GM19328 (cell line): Measurements from ENCODE around the gene DOCK2.
"Not testable (repeated sequence)": the region's sequence is repeated elsewhere in the genome, so short reads cannot be mapped to it uniquely, and the experiment has no call there.

Source experiments
- ATAC-seq: cut with Tn5 transposase; IDR thresholded peaks from one replicate; pipeline ENCODE4 v1.9.1; 2021; ENCODE audit warnings: mild to moderate bottlenecking, moderate library complexity; ENCODE audit not compliant: unreplicated experiment

Gene DOCK2

DNA sequence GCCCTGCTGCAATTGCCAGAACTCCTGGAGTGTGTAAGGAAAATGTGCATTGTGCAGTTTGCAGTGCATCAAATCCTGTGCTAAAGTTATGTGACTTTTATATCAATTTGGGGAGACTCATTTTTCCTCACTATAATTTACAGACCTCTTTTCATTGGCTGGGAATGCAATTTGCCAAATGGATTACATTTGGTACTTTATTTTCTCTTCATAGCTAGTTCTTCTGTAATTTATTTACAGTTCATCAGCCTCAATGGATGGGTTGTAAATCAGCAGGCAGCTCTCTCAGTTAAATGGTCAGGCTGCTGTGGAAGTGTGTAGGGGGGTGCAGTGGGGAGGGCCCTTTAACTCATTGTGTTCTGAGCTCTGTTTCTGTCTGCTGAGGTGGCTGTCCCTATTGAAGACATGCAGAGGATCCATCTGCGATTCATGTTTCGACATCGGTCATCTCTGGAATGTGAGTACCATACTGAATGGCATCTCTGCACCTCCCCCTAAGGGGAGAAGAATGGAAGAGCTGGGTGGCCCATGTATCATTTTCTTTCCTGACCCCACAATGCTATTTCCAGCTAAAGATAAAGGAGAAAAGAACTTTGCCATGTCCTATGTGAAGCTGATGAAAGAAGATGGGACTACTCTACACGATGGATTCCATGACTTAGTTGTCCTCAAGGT lies 74.6 kb downstream of the DOCK2 start:
- ATAC-seq = no peak

DNA sequence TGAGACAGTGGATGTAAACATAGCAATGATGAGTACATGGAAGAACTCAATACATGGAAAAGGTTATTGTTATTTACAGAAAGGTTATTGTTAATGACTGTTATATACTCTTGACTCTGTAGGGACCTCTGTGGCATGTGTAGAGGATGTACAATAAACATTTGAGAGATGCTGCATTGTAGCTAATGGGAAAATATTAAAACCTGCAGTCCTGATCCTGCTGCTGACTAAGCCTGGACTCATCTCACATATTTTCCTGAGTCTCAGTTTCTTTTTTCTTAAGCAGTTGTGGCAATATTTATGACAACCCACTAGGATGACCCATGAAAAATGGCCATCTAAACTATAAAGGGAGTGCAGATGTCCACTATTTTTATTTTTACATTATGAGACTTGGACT lies 75.4 kb downstream of the DOCK2 start:
- ATAC-seq = no peak

DNA sequence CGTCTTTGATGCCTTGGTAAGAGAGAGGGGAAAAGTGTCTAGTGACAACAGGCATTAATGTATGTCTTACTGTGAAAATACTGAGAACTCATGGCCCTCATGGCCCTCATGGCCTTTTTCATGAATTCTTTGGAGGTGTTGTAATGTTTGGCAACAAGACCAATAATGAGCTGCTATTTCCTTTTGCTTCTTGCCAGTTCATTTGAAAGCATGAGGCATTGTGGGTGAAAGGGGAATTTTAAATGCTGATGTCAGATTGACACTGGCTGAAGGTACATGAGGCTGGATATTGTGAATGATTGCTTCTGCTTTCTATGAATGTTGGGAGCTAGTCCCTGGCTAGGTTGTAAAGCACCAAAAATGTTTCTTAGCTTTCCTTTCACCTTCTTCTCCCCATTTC lies 79.2 kb downstream of the DOCK2 start:
- ATAC-seq = no peak

DNA sequence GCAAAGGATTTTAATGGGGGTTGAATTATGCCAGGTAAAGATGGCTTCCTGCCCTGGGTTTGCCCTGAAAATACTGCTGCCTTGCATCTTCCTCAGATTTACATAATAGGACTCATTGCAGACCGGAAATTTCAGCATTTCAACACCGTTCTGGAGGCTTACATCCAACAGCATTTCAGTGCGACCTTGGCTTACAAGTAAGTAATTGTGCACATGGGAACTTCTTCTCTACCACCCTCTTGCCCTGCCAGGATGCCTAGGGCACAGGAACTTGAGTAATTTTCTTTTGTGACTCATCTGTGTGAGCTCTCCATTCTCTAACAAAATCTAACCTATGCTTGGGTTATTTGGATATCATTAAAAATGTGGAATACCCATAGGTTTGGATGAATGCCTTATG lies 80.2 kb downstream of the DOCK2 start:
- no peak for ATAC-seq

DNA sequence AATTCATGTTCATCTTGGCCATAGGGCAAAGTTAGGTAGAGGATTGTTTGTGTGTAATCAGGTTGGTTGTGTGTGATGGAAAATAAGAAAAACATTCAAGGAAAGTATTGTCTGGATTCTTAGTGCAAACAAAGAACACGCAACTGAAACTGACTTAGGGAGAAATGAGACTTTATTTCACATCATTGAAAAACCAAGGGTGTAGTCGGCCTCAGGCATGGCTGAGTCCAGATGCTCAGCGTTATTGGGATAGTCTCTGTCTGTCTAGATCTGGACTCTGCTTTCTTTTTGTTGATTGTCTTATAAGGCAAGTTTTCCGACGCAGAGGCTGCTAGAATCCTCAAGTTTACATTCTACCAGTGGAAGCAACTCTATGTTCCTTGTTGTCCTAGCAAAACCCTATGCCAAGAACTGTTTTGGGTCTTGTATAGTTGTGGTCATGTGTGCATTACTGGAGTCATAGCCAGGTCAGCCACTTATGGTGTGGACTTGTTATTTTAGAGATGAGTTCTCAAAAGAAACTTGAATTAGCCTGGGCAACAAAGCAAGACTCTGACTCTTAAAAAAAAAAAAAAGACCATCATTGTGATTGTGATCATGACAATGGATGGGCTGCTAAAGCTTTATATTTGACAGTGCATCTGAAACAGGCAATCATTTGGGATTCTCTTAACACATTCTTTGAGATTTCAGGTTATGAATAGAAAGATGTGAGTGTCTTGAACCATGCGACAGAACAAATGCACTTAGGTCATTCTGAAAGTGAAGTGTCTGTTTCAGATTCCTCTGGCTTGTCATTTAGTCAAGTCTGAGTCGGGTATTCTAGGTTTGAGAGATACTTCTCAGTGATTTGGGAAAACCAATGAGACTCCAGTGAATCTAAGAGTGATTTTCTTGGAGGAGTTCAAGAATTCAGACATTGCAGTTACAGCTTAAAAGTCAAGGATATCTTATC lies 82.6 kb downstream of the DOCK2 start:
- ATAC-seq = peak; percentile 59

DNA sequence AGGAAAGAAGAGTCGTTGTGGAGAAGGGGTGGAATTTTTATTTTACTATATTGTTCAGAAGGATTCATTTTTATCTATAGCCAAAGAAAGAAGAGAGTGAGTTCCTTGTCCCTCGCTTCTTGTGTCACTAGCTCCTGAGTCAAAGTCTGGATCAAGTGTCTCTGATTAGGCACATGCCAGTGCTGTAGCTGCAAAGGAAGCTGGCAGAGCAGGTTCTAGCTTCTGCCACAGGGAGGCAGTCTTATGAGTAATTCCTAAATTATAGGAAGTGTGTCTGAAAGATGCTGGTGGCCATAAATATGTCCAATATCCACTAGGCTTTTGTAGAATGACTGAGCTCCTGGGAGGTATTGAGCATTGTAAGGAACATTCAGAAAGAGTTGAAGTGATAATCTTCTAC lies 84.7 kb downstream of the DOCK2 start:
- ATAC-seq = no peak

DNA sequence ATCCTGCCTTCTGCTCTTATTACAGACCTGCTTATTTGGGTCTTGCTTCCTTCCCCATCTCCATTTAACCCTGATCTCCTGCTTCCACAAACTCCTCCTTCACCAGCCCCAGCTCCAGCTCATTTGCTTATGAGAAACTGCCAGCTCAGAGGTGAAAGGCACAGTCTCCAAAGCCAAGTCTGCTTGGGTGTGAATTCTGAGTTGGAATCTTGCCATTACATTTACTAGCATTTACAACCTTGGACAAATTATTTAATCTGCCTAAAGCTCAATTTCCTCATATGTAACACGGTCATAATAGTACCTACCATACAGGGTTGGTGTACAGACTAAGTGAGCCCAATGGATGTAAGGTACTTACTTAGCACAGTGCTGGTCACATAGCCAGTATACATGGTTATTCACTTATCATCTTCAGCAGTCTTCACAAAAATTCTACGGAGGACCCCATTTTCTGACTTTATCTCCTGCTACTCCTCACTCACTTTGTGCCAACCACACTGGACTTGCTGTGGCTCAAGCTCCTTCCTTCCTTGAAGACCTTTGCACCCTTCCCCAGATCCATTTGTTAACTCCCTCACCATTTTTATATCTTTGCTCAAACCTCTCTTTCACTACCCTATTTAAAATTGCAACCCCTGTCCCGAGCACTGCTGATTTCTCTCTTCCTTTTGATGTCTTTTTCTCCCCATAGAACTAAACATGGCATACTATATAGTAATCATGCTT lies 86.2 kb downstream of the DOCK2 start:
- no peak for ATAC-seq

DNA sequence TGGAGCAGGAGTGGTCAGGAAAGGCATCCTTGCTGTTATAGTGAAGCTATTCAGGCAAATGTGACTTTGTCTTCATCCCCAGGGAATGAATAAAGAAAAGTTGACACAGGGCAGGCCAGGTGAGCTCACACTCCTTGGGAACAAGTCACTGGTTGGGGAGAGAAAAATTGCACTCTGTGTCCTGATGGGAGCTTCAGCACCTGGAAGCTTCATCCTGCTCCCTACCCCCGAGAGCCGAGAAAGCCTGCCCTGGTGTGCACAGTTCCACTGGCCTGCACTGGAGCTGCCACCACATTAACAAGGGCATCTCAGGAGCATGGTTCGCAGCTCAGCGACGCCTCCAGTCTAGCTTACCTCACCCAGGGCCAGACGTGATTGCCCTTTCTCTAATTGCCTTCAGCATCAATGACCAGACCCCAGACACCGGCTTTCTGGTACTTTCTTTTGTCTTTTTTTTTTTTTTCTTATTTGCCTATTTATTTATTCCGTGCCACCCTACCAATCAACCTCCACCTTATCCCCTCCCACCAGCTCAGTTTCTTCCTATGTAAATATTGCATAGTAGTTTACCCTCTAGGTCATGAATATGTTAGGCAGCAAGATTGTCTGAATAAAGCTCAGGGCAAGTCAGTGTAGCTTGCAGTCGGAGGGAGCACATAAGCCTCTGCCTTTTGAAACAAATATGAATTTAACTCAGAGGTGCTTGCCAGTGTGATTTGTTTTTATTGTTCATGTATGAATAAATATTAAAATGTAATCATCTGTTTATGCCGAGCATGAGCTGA lies 87.4 kb downstream of the DOCK2 start:
- no peak for ATAC-seq

DNA sequence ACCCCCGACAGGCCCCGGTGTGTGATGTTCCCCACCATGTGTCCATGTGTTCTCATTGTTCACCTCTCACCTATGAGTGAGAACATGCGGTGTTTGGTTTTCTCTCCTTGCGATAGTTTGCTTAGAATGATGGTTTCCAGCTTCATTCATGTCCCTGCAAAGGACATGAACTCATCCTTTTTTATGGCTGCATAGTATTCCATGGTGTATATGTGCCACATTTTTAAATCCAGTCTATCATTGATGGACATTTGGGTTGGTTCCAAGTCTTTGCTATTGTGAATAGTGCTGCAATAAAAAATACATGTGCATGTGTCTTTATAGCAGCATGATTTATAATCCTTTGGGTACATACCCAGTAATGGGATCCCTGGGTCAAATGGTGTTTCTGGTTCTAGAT lies 88.6 kb downstream of the DOCK2 start:
- not testable (repeated sequence) for ATAC-seq

DNA sequence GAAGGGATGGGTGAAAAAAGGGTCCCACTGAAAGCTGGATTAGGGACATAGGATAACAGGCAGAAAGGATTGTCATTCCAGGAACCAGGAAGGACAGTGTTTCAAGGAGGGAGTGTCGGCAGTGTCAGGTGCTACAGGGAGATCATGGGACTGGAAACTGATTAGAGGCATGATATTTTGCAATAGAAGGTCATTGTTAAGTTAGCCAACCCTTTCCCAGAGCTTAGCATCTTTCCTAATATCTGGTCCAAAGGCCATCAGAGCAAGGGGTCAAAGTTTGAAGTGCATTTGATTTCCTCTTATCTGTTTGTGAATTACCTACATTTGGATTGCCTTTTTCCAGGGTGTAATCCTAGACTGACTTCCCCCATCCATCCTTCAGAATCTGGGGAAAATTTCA lies 91.3 kb downstream of the DOCK2 start:
- ATAC-seq = no peak

DNA sequence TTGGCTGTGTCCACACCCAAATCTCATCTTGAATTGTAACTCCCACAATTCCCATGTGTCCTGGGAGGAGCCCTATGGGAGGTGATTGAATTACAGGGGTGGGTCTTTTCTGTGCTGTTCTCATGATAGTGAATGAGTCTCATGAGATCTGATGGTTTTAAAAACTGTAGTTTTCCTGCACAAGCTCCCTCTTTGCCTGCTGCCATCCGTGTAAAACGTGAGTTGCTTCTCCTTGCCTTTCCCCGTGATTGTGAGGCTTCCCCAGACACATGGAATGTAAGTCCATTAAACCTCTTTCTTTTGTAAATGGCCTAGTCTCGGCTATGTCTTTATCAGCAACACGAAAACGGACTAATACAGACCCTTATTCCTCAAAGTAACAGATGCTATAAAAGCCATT lies 94.1 kb downstream of the DOCK2 start:
- ATAC-seq = no peak

DNA sequence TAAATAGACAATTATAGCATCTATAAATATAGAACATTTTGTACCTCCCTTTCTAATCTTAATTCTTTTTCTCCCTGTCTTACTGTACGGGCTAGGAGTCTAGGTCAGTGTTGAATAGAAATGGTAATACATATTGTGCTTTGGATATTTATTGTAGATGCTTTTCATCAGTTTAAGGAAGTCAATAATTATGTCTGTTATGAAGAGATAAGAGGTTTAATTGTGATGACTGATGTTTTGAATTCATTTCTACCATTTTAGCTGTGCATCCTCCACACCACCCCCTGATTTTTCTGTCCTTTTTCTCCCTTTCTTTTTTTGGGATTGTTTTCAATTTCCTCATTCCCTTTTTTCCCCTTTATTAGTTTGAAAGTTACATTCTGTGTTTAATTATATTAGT lies 95.8 kb downstream of the DOCK2 start:
- ATAC-seq = no peak

DNA sequence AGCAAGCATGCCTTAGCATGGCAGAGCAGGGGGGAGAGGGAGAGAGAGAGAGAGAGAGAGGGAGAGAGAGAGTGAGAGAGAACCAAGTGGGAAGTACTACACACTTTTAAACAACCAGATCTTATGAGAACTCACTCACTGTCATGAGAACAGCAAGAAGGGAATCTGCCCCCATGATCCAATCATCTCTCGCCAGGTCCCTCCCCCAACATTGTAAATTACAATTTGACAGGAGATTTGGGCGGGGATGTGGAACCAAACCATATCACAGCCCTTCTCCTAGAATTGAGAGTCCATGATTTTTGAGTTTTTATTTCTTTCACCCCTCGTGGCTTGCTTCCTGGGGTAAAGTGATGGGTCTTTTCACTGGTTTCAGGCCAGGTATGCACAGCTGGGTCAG lies 98.8 kb downstream of the DOCK2 start:
- ATAC-seq = no peak

DNA sequence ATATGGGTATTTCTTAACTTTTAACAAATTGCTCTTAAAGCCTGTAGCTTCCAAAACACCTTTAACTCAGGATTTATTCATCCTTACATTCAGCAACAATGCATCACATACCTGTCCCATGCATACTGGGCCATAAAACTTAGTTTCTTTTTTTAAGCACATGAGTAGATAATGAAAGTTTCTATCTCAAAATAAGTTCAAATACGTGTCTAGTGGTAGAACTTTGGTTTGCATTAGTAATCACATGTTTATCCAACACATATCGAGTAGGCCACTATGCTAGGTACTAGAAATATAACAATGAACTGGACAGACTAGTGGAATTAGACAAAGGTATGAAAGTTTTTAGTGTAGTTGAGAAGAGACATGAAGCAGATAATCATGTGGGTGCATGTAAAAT lies 99.6 kb downstream of the DOCK2 start:
- no peak for ATAC-seq

DNA sequence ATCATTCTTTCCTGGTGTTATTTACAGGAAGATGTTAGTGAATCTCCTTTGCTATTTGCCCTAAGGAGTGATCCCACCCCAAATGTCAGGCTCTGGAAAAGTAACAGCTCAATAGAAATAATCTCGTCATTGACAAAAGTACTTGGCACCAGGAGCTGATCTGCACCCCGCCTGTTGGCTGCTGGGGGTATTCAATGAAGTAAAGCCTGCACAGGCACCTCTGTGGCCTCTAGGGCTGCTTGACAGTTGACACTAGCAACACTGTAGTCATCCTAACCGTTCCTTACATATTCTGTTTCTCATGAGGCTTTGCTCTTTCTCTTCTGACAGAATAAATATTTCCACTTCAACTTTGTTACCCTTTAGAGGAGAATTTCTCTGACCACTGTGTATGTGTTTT lies 103.4 kb downstream of the DOCK2 start:
- ATAC-seq = no peak

DNA sequence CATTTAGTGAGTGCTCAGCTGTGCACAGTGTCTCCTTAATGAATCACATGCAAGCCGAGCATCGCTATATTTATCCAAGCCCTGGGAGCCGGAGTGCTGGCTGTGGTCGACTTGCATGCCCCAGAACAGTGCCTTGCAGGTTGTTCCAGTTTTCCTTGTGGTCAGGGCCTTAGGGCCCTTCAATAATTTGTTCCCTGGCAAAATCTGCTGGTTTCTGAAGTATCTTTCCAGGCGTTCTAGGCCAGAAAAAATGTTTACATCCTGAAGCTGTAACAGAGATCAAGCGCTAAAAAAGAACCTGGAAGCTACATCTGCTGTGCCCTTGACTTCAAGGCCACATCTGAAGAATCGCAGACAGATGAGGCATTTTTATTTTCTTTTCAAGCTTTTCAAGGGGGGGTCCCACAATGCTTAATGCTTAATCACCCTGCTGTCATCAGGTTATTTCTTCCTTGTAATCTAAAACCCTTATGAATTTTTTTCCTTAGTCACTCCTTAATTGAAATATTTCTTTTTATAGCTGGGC lies 105.8 kb downstream of the DOCK2 start:
- ATAC-seq = no peak

DNA sequence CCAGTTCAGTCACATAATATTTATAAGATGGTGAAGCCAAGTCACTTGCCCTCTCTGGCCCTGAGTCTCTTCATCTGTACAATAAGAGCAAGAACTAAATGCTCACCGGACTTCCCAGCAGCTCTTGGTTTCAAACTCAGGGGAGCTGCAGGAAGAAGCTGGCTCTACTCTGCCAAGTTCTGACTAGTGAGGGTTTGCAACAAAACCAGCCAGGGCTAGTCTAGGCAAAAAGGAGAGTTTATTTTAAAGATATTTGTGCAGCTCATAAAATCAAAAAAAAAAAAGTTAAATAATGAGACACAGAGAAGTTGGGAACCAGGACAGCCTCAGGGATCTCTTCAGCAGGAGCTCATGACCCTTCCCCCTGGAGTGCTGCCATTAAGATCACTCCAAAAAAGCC lies 107.3 kb downstream of the DOCK2 start:
- no peak for ATAC-seq

DNA sequence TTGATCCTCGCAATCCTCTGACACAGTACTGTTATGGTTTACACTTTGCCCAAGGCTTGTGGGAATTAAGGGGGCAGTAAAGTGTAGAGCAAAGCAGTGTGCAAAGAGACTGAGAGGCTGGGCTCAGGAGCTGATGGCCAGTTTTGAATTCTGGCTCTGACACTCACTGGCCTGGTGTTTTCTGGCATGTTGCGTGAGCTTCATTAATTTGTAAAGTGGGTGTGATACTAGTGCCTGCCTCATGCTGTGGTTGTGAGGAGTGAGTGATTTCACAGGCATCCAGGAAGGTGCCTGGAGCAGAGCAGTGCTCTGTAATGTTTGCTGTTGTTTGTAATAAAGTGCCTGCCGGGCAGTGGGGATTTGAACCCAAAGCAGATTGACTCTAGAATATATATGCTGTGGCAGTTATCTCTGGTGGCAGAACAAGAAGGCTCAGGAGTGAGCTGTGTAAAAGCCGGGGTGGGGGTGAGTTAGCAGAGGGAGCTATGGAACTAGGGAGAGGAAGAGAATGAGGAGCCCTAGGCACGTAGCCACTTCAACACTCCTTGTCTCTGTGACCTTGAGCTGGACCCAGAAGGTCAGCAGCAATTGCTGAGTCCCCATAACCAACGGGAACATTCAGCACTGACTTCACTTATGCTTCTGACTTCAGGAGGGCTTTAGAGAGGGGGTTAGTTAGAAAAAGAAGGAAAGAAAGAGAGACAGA lies 108.5 kb downstream of the DOCK2 start:
- ATAC-seq = no peak

DNA sequence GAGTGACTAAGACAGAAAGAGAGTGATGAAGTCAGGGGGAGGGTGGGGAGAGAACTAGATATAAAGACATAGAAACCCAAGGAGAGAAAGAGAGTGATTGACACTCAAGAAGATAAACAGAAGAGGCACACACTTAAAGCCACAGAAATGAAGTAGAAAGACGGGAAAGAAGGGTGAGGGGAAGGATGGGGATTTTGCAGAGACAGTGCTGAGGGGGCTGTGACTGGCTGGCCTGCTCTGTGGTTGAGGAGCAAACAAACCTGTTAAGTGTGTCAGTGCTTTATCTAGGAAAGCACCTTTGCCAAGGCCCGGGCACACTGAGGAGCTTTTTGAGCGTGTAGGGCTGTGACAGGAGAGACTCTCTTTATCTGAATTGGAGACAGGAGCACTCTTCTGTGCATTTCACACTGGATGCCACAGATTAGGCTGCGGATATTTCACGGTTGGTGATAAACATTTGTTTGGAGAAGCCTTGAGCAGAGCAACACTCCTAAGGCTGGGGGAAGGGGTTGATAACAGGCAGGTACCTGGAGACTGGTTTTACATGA lies 109.1 kb downstream of the DOCK2 start:
- ATAC-seq = no peak

DNA sequence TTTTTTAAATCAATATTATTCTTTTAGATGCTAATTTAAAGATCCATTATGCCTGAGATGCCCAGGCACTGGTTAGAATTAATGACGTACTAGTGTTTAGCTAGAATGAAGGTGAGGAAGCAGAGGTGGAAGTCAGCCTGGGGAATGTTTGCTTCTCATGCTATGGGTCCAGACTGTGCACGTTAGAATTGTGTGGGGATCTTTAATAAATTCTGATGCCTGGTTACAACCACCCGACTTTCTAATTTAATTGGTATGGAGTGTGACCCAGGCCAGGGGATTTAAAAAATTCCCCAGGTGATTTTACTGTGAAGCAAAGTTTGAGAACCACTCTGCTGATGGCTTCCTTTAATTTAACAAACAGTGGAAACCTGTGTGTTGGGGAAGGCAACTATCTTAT lies 111.1 kb downstream of the DOCK2 start:
- no peak for ATAC-seq
